Endodermal cell (in vitro differentiated cells): Measurements from ENCODE around the gene LY6G6D. TPM values are rescaled to one million over a fixed set of nuclear protein-coding genes. Genes with fewer than 3 reads are reported as not detected.

Experiments used
- DNase-seq: peaks from one replicate; pipeline ENCODE4 v3.0.0-alpha.2; 2017
- H3K27ac ChIP-seq: 2 replicates; pipeline ENCODE4 v1.5.1; 2013; ENCODE audit warnings: mild to moderate bottlenecking, low read depth, low read length, moderate library complexity
- H3K27me3 ChIP-seq: 2 replicates; pipeline ENCODE4 v1.6.1; 2013; ENCODE audit warnings: mild to moderate bottlenecking, low read length, moderate library complexity; ENCODE audit not compliant: insufficient read depth, control insufficient read depth, poor library complexity, severe bottlenecking
- H3K36me3 ChIP-seq: 2 replicates; pipeline ENCODE4 v1.7.0; 2013; ENCODE audit warnings: mild to moderate bottlenecking, low read length, moderate library complexity; ENCODE audit not compliant: control insufficient read depth, insufficient read depth
- H3K4me1 ChIP-seq: one replicate; pipeline ENCODE4 v1.7.0; 2013; ENCODE audit warnings: low read length; ENCODE audit not compliant: control insufficient read depth, insufficient read depth
- H3K4me3 ChIP-seq: 2 replicates; pipeline ENCODE4 v1.5.1; 2013; ENCODE audit warnings: mild to moderate bottlenecking, low read length, moderate library complexity
- H3K9ac ChIP-seq: 2 replicates; pipeline ENCODE4 v1.6.1; 2013; ENCODE audit warnings: mild to moderate bottlenecking, low read length, moderate library complexity; ENCODE audit not compliant: poor library complexity, severe bottlenecking; ENCODE audit errors: extremely low read depth
- H3K9me3 ChIP-seq: 2 replicates; pipeline ENCODE4 v1.6.1; 2013; ENCODE audit warnings: mild to moderate bottlenecking, low read length, moderate library complexity; ENCODE audit not compliant: control insufficient read depth
- H3K27ac Mint-ChIP-seq: 2 replicates; pipeline ENCODE4 v1.8.0; 2020; ENCODE audit warnings: mixed read lengths
- H3K27me3 Mint-ChIP-seq: 2 replicates; pipeline ENCODE4 v1.8.0; 2021; ENCODE audit warnings: mild to moderate bottlenecking, mixed read lengths; ENCODE audit not compliant: insufficient read depth
- H3K36me3 Mint-ChIP-seq: 2 replicates; pipeline ENCODE4 v1.8.0; 2020; ENCODE audit warnings: low read depth, mixed read lengths
- H3K4me1 Mint-ChIP-seq: 2 replicates; pipeline ENCODE4 v1.8.0; 2020; ENCODE audit warnings: mixed read lengths
- H3K4me3 Mint-ChIP-seq: 2 replicates; pipeline ENCODE4 v1.8.0; 2020; ENCODE audit warnings: mild to moderate bottlenecking, moderate library complexity, mixed read lengths
- H3K9me3 Mint-ChIP-seq: 2 replicates; pipeline ENCODE4 v1.8.0; 2020; ENCODE audit warnings: mild to moderate bottlenecking, mixed read lengths
- CTCF ChIP-seq: fragments of 200-600 bp; sonication (generic); conservative IDR thresholded peaks from 2 replicates; pipeline ENCODE4 v1.5.0; 2021; ENCODE audit warnings: antibody characterized with exemption, mild to moderate bottlenecking
- WGBS, 2 experiments: methylation state at CpG; one replicate each; pipeline versions ENCODE4 v1.1.5 to v1.1.7; 2013; ENCODE audit warnings: missing lambda C conversion rate in 2 of 2, mixed read lengths in 1 of 2; ENCODE audit not compliant: insufficient coverage in 1 of 2, insufficient read length in 1 of 2; 5-methylcytosine and 5-hydroxymethylcytosine counted together
- long read RNA-seq, 4 experiments: library from polyadenylated mRNA in 2 of 4; library from RNA in 1 of 4; library from capped mRNA in 1 of 4; stranded (forward) in 3 of 4; unstranded in 1 of 4; transcript quantifications; one replicate each; pipeline ENCODE4 v2.0.0, GENCODE V29; 2020 to 2021; ENCODE audit warnings: inconsistent platforms in 1 of 4
- polyA plus RNA-seq, 2 experiments: library from polyadenylated mRNA; stranded (reverse); fragments of 50-300 nt; gene quantifications; one replicate each; pipeline ENCODE4 v1.2.3, GENCODE V29; 2013
- total RNA-seq, 2 donors: library from RNA; stranded (reverse); fragmentation: NEBNext Ultra II Directional in 1 of 2; extraction: Animal tissue kit (Norgen Biotek cat#: 25700) in 1 of 2; gene quantifications; 2 replicates in 1 of 2; 3 replicates in 1 of 2; pipeline ENCODE4 v1.2.1, GENCODE V29; 2021

LY6G6D gene, protein sequence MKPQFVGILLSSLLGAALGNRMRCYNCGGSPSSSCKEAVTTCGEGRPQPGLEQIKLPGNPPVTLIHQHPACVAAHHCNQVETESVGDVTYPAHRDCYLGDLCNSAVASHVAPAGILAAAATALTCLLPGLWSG
- total RNA-seq: not detected
- polyA plus RNA-seq (2013, experiment 1 of 2): not detected
- 1.4 TPM for polyA plus RNA-seq (2013, experiment 2 of 2)
- long read RNA-seq, experiment 1: 0 reads
- long read RNA-seq, experiment 2, partial matches to known transcripts: 0 of 1 reads
- long read RNA-seq, experiment 2, other reads (novel, unspliced or antisense): 0 of 1 reads
- long read RNA-seq, experiment 3: 0 reads
- long read RNA-seq, experiment 4: 0 reads

GRCh38 chr6:31715022-31715958 is at the start of gene LY6G6D:
TSS of gene LY6G6D (plus strand) at chr6:31715348. CDS start at chr6:31715356, 8 bp downstream.
- 67 to 70% methylated on average over 5 to 15 of the region's 16 CpGs for WGBS, 2 experiments
- no peak within 1 kb of the TSS for H3K9ac ChIP-seq

GRCh38 chr6:31665501-31666336 is 49.4 kb upstream of the LY6G6D start, which contains the start of gene CSNK2B:
TSS of gene CSNK2B (plus strand) at chr6:31666080. CDS start at chr6:31666832, 752 bp downstream.
- no peaks in the 10 kb centered on the region for H3K27me3 ChIP-seq
- no peaks in the 10 kb centered on the region for H3K27me3 Mint-ChIP-seq
- peaks cover 66% of the 10 kb centered on the region for H3K36me3 Mint-ChIP-seq
- peak within 1 kb of the TSS; percentile 86 for H3K27ac ChIP-seq
- no peaks in the 10 kb centered on the region for H3K9me3 ChIP-seq
- DNase-seq: peak; percentile 99
- H3K4me1 Mint-ChIP-seq: peaks cover 29% of the 10 kb centered on the region
- 0 to 1% methylated on average over 21 to 63 of the region's 63 CpGs for WGBS, 2 experiments
- H3K4me3 ChIP-seq: peak within 1 kb of the TSS; percentile 96
- H3K9me3 Mint-ChIP-seq: no peaks in the 10 kb centered on the region
- H3K4me1 ChIP-seq: peaks cover 3% of the 10 kb centered on the region
- H3K36me3 ChIP-seq: peaks cover 61% of the 10 kb centered on the region
- H3K9ac ChIP-seq: peak within 1 kb of the TSS; percentile 86
- H3K4me3 Mint-ChIP-seq: peak within 1 kb of the TSS; percentile 97
- peak within 1 kb of the TSS; percentile 99 for H3K27ac Mint-ChIP-seq
- TF ChIP-seq CTCF: no peak

More at GRCh38 chr6:31715022-31715958, at the start of gene LY6G6D:
- no peaks in the 10 kb centered on the region for H3K9me3 ChIP-seq
- no peaks in the 10 kb centered on the region for H3K36me3 Mint-ChIP-seq
- no peaks in the 10 kb centered on the region for H3K36me3 ChIP-seq
- H3K27me3 ChIP-seq: no peaks in the 10 kb centered on the region
- TF ChIP-seq CTCF: no peak
- peaks cover 43% of the 10 kb centered on the region for H3K4me1 Mint-ChIP-seq
- no peaks in the 10 kb centered on the region for H3K9me3 Mint-ChIP-seq
- H3K27ac Mint-ChIP-seq: peak within 1 kb of the TSS; percentile 95
- no peaks in the 10 kb centered on the region for H3K27me3 Mint-ChIP-seq
- H3K4me3 ChIP-seq: no peak within 1 kb of the TSS
- peaks cover 7% of the 10 kb centered on the region for H3K4me1 ChIP-seq
- peak; percentile 84 for DNase-seq
- peak within 1 kb of the TSS; percentile 14 for H3K4me3 Mint-ChIP-seq
- peak within 1 kb of the TSS; percentile 67 for H3K27ac ChIP-seq
